Fibroblast of lung (primary cell): ENCODE data around the gene AICDA. TPM values are rescaled to one million over a fixed set of nuclear protein-coding genes. Genes with fewer than 3 reads are reported as not detected.
"Not testable (repeated sequence)": the region's sequence is repeated elsewhere in the genome, so short reads cannot be mapped to it uniquely, and the experiment has no call there.

Source experiments
- DNase-seq, 2 donors: peaks; one replicate each; pipeline versions ENCODE4 v3.0.0 to v3.0.0-alpha.2; 2010; ENCODE audit warnings: low read depth in 2 of 2
- H2AFZ ChIP-seq: 2 replicates; pipeline ENCODE4 v1.5.1; 2012; ENCODE audit warnings: low read length, control low read depth, inconsistent platforms
- H3K27ac ChIP-seq: 2 replicates; pipeline ENCODE4 v1.5.1; 2011; ENCODE audit warnings: low read length, control low read depth; ENCODE audit not compliant: insufficient read depth
- H3K27me3 ChIP-seq: 2 replicates; pipeline ENCODE4 v1.5.1; 2011; ENCODE audit warnings: mild to moderate bottlenecking, low read length; ENCODE audit not compliant: control insufficient read depth, insufficient read depth
- H3K36me3 ChIP-seq: 2 replicates; pipeline ENCODE4 v1.5.1; 2011; ENCODE audit warnings: low read length; ENCODE audit not compliant: control insufficient read depth, insufficient read depth
- H3K4me1 ChIP-seq: 2 replicates; pipeline ENCODE4 v1.5.1; 2011; ENCODE audit warnings: low read length; ENCODE audit not compliant: control insufficient read depth, insufficient read depth; ENCODE audit errors: extremely low read depth
- H3K4me2 ChIP-seq: 2 replicates; pipeline ENCODE4 v1.5.1; 2011; ENCODE audit warnings: low read length, control low read depth; ENCODE audit not compliant: insufficient read depth; ENCODE audit errors: extremely low read depth
- H3K4me3 ChIP-seq, 4 experiments: fragments of 200-600 bp in 1 of 4; sonication (generic) in 1 of 4; replicated peaks in 1 of 4; 2 replicates each; pipeline ENCODE4 v1.5.1; 2011 to 2016; ENCODE audit warnings: low read length in 4 of 4, low read depth in 3 of 4, mild to moderate bottlenecking in 3 of 4, control low read depth in 2 of 4, inconsistent platforms in 1 of 4, mixed read lengths in 1 of 4; ENCODE audit not compliant: insufficient read depth in 1 of 4; ENCODE audit errors: control extremely low read depth in 1 of 4
- H3K79me2 ChIP-seq: 2 replicates; pipeline ENCODE4 v1.5.1; 2012; ENCODE audit warnings: mild to moderate bottlenecking, low read length, inconsistent platforms; ENCODE audit not compliant: control insufficient read depth, insufficient read depth
- H3K9ac ChIP-seq: 2 replicates; pipeline ENCODE4 v1.5.1; 2011; ENCODE audit warnings: mild to moderate bottlenecking, low read length, control low read depth; ENCODE audit not compliant: insufficient read depth
- H3K9me3 ChIP-seq: 2 replicates; pipeline ENCODE4 v1.5.1; 2012; ENCODE audit warnings: low read depth, low read length; ENCODE audit not compliant: control insufficient read depth, insufficient read depth
- H4K20me1 ChIP-seq: 2 replicates; pipeline ENCODE4 v1.5.1; 2011; ENCODE audit warnings: low read length; ENCODE audit not compliant: control insufficient read depth, insufficient read depth; ENCODE audit errors: extremely low read depth
- EZH2 ChIP-seq: IDR thresholded peaks from 2 replicates; pipeline ENCODE4 v1.5.1; 2012; ENCODE audit warnings: low read length, control low read depth, mild to moderate bottlenecking; ENCODE audit errors: missing control alignments
- polyA plus RNA-seq, 2 donors: library from polyadenylated mRNA; depleted of rRNA in 1 of 2; stranded (reverse) in 1 of 2; unstranded in 1 of 2; fragments of >200 nt; gene quantifications; 2 replicates each; pipeline ENCODE4 v1.2.1, GENCODE V29; 2011 to 2012; ENCODE audit warnings: missing spikeins in 1 of 2
- total RNA-seq: library from RNA; depleted of rRNA; stranded (reverse); fragments of >200 nt; gene quantifications from 2 replicates; pipeline ENCODE4 v1.2.1, GENCODE V29; 2014
- TF ChIP-seq, protein P1 (sequence below), 2 donors: IDR thresholded peaks in 1 of 2; conservative IDR thresholded peaks in 1 of 2; 1 replicate in 1 of 2; 2 replicates in 1 of 2; pipeline ENCODE4 v1.5.1; 2011 to 2012; ENCODE audit warnings: low read length in 2 of 2, control low read depth in 1 of 2, inconsistent platforms in 1 of 2, low read depth in 1 of 2, mild to moderate bottlenecking in 1 of 2

The AICDA gene
- total and polyA plus RNA-seq, 2 donors (not counting 1 experiment from before 2014, with no cell fraction given), result not detected

DNA sequence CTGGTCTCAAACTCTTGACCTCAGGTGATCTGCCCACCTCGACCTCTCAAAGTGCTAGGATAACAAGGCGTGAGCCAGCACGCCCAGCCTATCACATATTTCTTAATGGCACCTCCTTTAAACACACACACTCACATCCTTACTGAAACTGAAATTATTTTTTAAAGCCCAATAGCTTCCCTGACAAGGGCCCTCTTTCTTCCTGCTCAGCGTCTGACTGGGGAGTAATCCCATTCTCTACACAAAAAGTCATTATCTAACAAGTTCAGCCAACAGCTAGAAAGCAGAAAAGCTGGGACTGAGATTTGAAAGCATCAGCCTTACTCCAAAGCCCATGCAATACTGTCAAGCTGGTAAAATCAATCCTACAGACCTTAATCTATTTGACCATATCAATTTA is 10.0 kb upstream of the AICDA start:
- Histone ChIP-seq H3K79me2 (no peaks in the 10 kb centered on the region), H3K36me3 (no peaks in the 10 kb centered on the region), H3K4me3 (no peak overlapping the region), H4K20me1 (no peaks in the 10 kb centered on the region), H2AFZ (no peak overlapping the region), H3K27ac (no peak overlapping the region), H3K4me2 (no peak overlapping the region), H3K9me3 (no peaks in the 10 kb centered on the region), H3K27me3 (no peaks in the 10 kb centered on the region), H3K4me1 (no peaks in the 10 kb centered on the region), H3K9ac (no peak overlapping the region)
- TF ChIP-seq, protein P1, sequence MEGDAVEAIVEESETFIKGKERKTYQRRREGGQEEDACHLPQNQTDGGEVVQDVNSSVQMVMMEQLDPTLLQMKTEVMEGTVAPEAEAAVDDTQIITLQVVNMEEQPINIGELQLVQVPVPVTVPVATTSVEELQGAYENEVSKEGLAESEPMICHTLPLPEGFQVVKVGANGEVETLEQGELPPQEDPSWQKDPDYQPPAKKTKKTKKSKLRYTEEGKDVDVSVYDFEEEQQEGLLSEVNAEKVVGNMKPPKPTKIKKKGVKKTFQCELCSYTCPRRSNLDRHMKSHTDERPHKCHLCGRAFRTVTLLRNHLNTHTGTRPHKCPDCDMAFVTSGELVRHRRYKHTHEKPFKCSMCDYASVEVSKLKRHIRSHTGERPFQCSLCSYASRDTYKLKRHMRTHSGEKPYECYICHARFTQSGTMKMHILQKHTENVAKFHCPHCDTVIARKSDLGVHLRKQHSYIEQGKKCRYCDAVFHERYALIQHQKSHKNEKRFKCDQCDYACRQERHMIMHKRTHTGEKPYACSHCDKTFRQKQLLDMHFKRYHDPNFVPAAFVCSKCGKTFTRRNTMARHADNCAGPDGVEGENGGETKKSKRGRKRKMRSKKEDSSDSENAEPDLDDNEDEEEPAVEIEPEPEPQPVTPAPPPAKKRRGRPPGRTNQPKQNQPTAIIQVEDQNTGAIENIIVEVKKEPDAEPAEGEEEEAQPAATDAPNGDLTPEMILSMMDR (conservative IDR thresholded peaks at IDR 0.05 in 1 of 2, IDR thresholded peaks at IDR 0.05 in 1 of 2; ENCODE audit: low read depth in 1 of 2, low read length in 2 of 2), result no peak
- no peak for TF ChIP-seq EZH2
- DNase-seq, result no peak

DNA sequence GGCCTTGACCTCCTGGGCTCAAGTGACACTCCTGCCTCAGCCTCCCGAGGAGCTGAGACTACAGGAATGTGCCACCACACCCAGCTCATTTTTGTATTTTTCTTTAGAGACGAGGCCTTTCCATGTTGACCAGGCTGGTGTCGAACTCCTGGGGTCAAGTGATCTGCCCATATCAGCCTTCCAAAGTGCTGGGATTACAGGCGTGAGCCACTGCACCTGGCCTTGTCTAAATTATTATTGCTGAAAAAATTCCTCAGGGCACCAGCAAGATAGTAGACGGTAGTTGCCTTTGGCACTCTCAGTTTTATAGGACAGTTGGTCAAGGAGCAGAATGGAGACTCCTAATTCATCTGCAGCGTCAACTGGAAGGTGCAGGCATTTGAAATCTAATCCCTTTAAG is 2.5 kb upstream of the AICDA start:
- Histone ChIP-seq H3K27ac (no peak overlapping the region), H3K4me2 (no peak overlapping the region), H3K79me2 (no peaks in the 10 kb centered on the region), H3K4me3 (no peak overlapping the region), H3K36me3 (no peaks in the 10 kb centered on the region), H3K9ac (no peak overlapping the region), H3K27me3 (no peaks in the 10 kb centered on the region), H3K4me1 (no peaks in the 10 kb centered on the region), H4K20me1 (no peaks in the 10 kb centered on the region), H2AFZ (no peak overlapping the region), H3K9me3 (no peaks in the 10 kb centered on the region)
- TF ChIP-seq EZH2, result no peak
- TF ChIP-seq, protein P1 (conservative IDR thresholded peaks at IDR 0.05 in 1 of 2, IDR thresholded peaks at IDR 0.05 in 1 of 2; ENCODE audit: low read depth in 1 of 2, low read length in 2 of 2), result no peak
- DNase-seq, result no peak

GRCh38 chr12:8613881-8614280 is 1.2 kb upstream of the AICDA start:
- H2AFZ ChIP-seq, H3K27me3 ChIP-seq, H3K9me3 ChIP-seq, H3K36me3 ChIP-seq, H3K4me2 ChIP-seq, H3K4me1 ChIP-seq, H3K4me3 ChIP-seq, H4K20me1 ChIP-seq, H3K9ac ChIP-seq, H3K27ac ChIP-seq, DNase-seq, H3K79me2 ChIP-seq: not testable (repeated sequence)
